Right lobe of liver (tissue), 6 donors: ENCODE measurements around the gene KICS2. TPM values are rescaled to one million over a fixed set of nuclear protein-coding genes. Genes with fewer than 3 reads are reported as not detected.

Experiments used
- ATAC-seq, 4 donors: fragments of 200-7000 bp; cut with Tn5 transposase; one replicate each; pipeline ENCODE4 v1.9.1; 2020; ENCODE audit warnings: mild to moderate bottlenecking in 4 of 4, moderate library complexity in 4 of 4
- DNase-seq, 3 donors: peaks; one replicate each; pipeline ENCODE4 v3.0.0-alpha.2; 2020
- H3K27ac ChIP-seq, 3 donors: fragments of 200-600 bp; one replicate each; pipeline ENCODE4 v1.8.0; 2022
- H3K27me3 ChIP-seq, 2 donors: fragments of 200-600 bp; one replicate each; pipeline ENCODE4 v1.8.0; 2022
- H3K36me3 ChIP-seq, 4 donors: fragments of 200-600 bp; sonication (generic) in 1 of 4; one replicate each; pipeline versions ENCODE4 v1.5.1 to v1.8.0; 2017 to 2022; ENCODE audit warnings: control low read depth in 1 of 4
- H3K4me1 ChIP-seq, 4 donors: fragments of 200-600 bp; sonication (generic) in 1 of 4; one replicate each; pipeline versions ENCODE4 v1.5.1 to v1.8.0; 2017 to 2022; ENCODE audit warnings: control low read depth in 1 of 4
- H3K4me3 ChIP-seq, 3 donors: fragments of 200-600 bp; one replicate each; pipeline ENCODE4 v1.8.0; 2022
- H3K9me3 ChIP-seq, 4 donors: fragments of 200-600 bp; sonication (generic) in 1 of 4; one replicate each; pipeline versions ENCODE4 v1.5.1 to v1.8.0; 2017 to 2022; ENCODE audit warnings: control low read depth in 1 of 4
- POLR2A ChIP-seq: fragments of 450-650 bp; IDR thresholded peaks from one replicate; pipeline ENCODE4 v1.6.1; 2017; ENCODE audit warnings: antibody characterized with exemption, mild to moderate bottlenecking
- WGBS: methylation state at CpG from one replicate; pipeline ENCODE4 v1.1.6; 2018; ENCODE audit warnings: low coverage, low lambda C conversion rate; ENCODE audit not compliant: insufficient coverage; ENCODE audit errors: missing lambda C conversion rate; 5-methylcytosine and 5-hydroxymethylcytosine counted together
- intact Hi-C, 2 donors: fragments of 100-400 bp; cut with DNase I; formaldehyde crosslinking; loops; one replicate each; pipeline versions ENCODE4 v1.11.2 to v1.14.1; 2022
- total RNA-seq, 6 experiments: library from RNA; depleted of rRNA in 2 of 6; stranded (reverse); fragments of >200 nt in 2 of 6; fragmentation: NEBNext Ultra II Directional in 3 of 6; extraction: Animal tissue kit (Norgen Biotek cat#: 25700) in 3 of 6; gene quantifications; one replicate each; pipeline versions ENCODE4 v1.1.0 to v1.2.4, GENCODE V29; 2016 to 2023
- TF ChIP-seq, protein P1 (sequence below), 4 donors: fragments of 200-600 bp in 3 of 4; fragments of 450-650 bp in 1 of 4; IDR thresholded peaks; one replicate each; pipeline versions ENCODE4 v1.5.1 to v1.8.0; 2016 to 2022; ENCODE audit warnings: antibody characterized with exemption in 4 of 4, mild to moderate bottlenecking in 2 of 4
- donor health status: DM: no; HTN: yes; CAD: no.
- donor health status: DM: no; HTN: no; CAD: no.
- donor health status: DM: no; HTN: no; CAD: no.
- donor health status: DM: no; HTN: yes; CAD: no.
- donor health status: DM: no; HTN: yes; CAD: no.

The KICS2 gene
- total RNA-seq, 6 experiments from 2014 or later = 4.4 to 11.0 (median 7.6) TPM

DNA sequence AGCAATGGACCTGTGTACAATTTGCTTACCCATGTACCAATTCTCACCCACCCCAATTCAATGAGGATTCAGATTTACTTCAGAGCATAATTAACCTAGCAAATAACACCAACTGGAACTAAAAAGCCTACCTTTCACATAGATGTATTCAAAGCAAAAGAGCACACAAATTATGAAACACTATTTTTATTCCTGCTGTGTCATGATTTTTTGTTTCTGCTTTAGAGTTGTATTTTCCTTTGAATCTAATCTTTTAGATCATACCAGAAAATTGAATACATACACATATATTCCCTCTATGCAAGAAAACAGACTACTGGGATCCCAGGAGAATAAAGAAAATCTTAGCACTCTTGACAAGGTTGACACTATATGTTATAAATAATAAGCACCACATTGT is 5.9 kb downstream of the KICS2 start:
- DNase-seq (no peak), ATAC-seq (no peak)
- intact Hi-C loops = no loop called here
- H3K4me3 ChIP-seq = no peak overlapping the region
- no peak overlapping the region for H3K27ac ChIP-seq
- H3K36me3 ChIP-seq = peaks cover 0 to 8% (median 0%) of the 10 kb centered on the region in 4 donors
- TF ChIP-seq, protein P1, sequence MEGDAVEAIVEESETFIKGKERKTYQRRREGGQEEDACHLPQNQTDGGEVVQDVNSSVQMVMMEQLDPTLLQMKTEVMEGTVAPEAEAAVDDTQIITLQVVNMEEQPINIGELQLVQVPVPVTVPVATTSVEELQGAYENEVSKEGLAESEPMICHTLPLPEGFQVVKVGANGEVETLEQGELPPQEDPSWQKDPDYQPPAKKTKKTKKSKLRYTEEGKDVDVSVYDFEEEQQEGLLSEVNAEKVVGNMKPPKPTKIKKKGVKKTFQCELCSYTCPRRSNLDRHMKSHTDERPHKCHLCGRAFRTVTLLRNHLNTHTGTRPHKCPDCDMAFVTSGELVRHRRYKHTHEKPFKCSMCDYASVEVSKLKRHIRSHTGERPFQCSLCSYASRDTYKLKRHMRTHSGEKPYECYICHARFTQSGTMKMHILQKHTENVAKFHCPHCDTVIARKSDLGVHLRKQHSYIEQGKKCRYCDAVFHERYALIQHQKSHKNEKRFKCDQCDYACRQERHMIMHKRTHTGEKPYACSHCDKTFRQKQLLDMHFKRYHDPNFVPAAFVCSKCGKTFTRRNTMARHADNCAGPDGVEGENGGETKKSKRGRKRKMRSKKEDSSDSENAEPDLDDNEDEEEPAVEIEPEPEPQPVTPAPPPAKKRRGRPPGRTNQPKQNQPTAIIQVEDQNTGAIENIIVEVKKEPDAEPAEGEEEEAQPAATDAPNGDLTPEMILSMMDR (IDR thresholded peaks at IDR 0.05) = no peak
- no peak for TF ChIP-seq POLR2A
- H3K4me1 ChIP-seq = peaks cover 0 to 8% (median 0%) of the 10 kb centered on the region in 4 donors
- H3K9me3 ChIP-seq = no peaks in the 10 kb centered on the region
- no peaks in the 10 kb centered on the region for H3K27me3 ChIP-seq

- no peak for DNase-seq
- no peaks in the 10 kb centered on the region for H3K4me1 ChIP-seq
- no peaks in the 10 kb centered on the region for H3K9me3 ChIP-seq
- no peak overlapping the region for H3K4me3 ChIP-seq
- peaks cover 0 to 8% (median 0%) of the 10 kb centered on the region in 4 donors for H3K36me3 ChIP-seq
- no peak for ATAC-seq
- TF ChIP-seq, protein P1 (IDR thresholded peaks at IDR 0.05) = no peak
- no peak for TF ChIP-seq POLR2A
- no peak overlapping the region for H3K27ac ChIP-seq
- intact Hi-C loops = no loop called here
- H3K27me3 ChIP-seq = no peaks in the 10 kb centered on the region
- 42% methylated on average over 5 of the region's 5 CpGs for WGBS
Measured at GRCh38 chr12:64212119-64212746, 9.9 kb downstream of the KICS2 start.

DNA sequence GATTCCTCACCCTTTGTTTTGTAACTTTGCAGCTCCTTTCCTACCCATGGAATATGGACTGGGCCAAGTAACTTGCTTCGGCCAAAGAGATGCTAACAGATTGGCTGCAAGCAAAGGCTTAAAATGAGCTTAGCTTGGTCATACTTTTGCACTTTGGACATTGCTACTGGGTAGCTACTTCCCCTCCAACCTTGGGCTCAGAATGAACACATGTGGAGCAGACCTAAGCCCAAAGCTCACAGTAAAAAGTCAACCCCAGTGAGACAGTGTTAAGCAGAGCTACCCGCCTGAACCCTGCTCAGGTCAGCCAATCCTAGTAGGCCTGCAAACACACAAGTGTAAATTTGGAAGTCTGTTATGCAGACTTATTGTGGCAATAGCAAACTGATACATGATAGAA is 14.6 kb downstream of the KICS2 start:
- intact Hi-C loops = no loop called here
- TF ChIP-seq, protein P1 (IDR thresholded peaks at IDR 0.05) = no peak
- no peak for TF ChIP-seq POLR2A
- Histone ChIP-seq H3K9me3 (no peaks in the 10 kb centered on the region), H3K27me3 (no peaks in the 10 kb centered on the region), H3K36me3 (peaks cover 0 to 15% (median 0%) of the 10 kb centered on the region in 4 donors), H3K27ac (no peak overlapping the region), H3K4me3 (no peak overlapping the region), H3K4me1 (no peaks in the 10 kb centered on the region)
- ATAC-seq = no peak
- 83% methylated on average over 2 of the region's 2 CpGs for WGBS
- no peak for DNase-seq

GRCh38 chr12:64205542-64205941 is 16.6 kb downstream of the KICS2 start:
- Histone ChIP-seq H3K27me3 (no peaks in the 10 kb centered on the region), H3K4me1 (no peaks in the 10 kb centered on the region), H3K27ac (no peak overlapping the region), H3K4me3 (no peak overlapping the region), H3K36me3 (peaks cover 0 to 15% (median 0%) of the 10 kb centered on the region in 4 donors), H3K9me3 (no peaks in the 10 kb centered on the region)
- DNase-seq (no peak), ATAC-seq (no peak)
- intact Hi-C loops = no loop called here
- TF ChIP-seq, protein P1 (IDR thresholded peaks at IDR 0.05) = no peak
- no peak for TF ChIP-seq POLR2A
- WGBS = 96% methylated on average over 2 of the region's 2 CpGs
